Erythroblast (primary cell): ENCODE measurements around the gene ZNF501.

Source experiments
- GATA1 ChIP-seq: IDR thresholded peaks from 2 replicates; pipeline ENCODE4 v1.6.1; 2011; ENCODE audit warnings: low read depth, mild to moderate bottlenecking, control low read depth, low read length, moderate library complexity
- POLR2A ChIP-seq: IDR thresholded peaks from 2 replicates; pipeline ENCODE4 v1.6.1; 2011; ENCODE audit warnings: mild to moderate bottlenecking, low read length

DNA sequence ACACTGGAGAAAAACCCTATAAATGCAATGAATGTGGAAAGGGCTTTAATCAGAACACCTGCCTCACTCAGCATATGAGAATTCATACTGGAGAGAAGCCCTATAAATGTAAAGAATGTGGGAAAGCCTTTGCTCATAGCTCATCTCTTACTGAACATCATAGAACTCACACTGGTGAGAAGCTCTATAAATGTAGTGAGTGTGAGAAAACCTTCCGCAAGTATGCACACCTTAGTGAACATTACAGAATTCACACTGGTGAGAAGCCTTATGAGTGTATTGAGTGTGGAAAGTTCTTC, 7.4 kb upstream of the ZNF501 start:
- TF ChIP-seq POLR2A (no peak), GATA1 (no peak)
